Effector CD4-positive, alpha-beta T cell (primary cell): Measurements from ENCODE around the gene CWC22.
"Not testable (repeated sequence)": the region's sequence is repeated elsewhere in the genome, so short reads cannot be mapped to it uniquely, and the experiment has no call there.

Experiments used
- DNase-seq: peaks from one replicate; pipeline ENCODE4 v3.0.0-alpha.2; 2020

The CWC22 gene

GRCh38 chr2:179950391-179950790 lies 56.7 kb downstream of the CWC22 start:
- DNase-seq: no peak

GRCh38 chr2:179949438-179949837 lies 57.7 kb downstream of the CWC22 start:
- DNase-seq: no peak

DNA sequence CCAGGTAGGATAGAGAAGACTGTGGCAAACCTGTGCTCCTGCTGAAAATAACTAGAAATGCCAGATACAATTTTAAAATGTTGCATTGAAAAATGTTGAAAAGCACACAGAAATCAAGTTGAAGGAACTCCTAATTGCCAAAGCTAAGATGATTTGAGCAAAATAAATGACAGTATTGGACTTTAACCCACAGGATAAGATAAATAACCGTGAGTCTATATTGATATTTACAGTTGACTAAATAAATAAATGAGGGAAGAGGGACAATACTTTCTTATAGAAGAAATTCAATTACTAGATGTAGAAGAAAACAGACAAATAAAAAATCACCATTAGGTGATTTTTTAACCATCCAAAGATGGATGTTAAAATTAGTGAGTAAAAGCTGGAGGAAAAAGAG lies 59.0 kb downstream of the CWC22 start:
- no peak for DNase-seq

GRCh38 chr2:179946810-179947615 lies 60.1 kb downstream of the CWC22 start:
- DNase-seq: no peak

- no peak for DNase-seq
These were observed 60.8 kb downstream of the CWC22 start for GRCh38 chr2:179946346-179946745.

DNA sequence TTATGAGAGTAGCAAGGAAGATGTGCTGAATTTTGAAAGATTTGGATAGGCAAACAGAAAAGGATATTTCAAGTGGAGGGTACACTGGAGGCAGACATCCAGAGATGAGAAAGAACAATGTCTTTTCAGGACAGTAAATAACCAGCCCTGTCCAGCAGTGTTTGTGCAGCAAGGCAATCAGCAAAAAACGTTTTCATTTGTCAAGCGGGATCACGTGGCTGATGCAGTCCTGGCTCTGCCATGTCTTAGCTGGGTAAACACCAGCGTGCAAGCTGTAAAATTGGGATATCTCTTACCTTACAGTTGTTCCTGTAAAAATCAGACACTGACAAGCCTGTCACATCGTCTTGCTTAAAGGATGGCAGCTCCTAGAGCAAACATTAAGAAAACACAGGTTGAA lies 67.8 kb downstream of the CWC22 start:
- no peak for DNase-seq

DNA sequence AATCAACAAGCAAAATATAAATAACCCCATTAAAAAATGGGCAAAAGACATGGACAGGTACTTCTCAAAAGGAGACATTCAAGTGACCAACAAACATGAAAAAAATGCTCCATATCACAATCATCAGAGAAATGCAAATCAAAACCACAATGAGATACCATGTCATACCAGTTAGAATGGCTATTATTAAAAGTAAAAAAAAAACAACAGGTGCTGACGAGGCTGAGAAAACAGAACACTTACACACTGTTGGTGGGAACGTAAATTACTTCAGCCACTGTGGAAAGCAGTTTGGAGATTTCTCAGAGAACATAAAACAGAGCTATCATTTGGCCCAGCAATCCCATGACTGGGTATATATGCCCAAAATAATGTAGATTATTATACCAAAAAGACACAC lies 69.1 kb downstream of the CWC22 start:
- DNase-seq: no peak

DNA sequence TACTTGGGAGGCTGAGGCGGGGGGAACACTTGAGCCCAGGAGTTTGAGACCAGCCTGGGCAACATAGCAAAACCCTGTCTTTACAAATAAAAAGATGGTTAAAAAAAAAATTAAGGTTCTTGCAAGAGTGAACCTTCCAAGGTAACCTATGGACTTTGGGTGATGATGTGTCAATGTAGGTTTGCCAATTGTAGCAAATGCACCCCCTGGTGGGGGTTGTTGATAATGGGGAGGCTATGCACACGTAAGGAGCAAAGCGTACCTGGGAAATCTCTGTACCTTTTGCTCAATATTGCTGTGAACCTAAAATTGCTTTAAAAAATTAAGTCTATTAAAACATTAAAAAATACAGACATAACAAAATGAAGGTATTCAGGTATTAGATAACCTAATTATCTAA lies 70.4 kb downstream of the CWC22 start:
- no peak for DNase-seq

- DNase-seq: no peak
These were observed 71.0 kb downstream of the CWC22 start for GRCh38 chr2:179936141-179936540.

DNA sequence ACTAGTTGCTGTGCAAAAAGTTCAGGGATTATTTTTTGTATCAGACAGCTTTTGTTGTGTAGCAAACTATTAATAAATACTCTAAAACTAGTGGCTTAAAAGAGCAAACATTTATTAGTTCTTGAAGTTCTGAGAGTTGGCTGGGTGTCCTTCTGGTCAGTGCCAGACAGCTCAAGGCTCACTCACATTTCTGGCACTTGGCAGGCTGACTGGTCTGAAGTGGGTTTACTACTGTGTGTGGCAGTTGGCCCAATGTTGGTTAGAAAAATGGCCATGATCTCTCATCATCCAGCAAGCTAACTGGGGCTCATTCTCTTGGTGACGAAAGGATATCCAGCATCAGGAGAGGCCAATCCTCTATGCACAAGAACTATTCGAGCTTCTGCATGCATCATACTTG lies 74.3 kb downstream of the CWC22 start:
- DNase-seq: no peak

GRCh38 chr2:179931502-179931901 lies 75.6 kb downstream of the CWC22 start:
- no peak for DNase-seq

DNA sequence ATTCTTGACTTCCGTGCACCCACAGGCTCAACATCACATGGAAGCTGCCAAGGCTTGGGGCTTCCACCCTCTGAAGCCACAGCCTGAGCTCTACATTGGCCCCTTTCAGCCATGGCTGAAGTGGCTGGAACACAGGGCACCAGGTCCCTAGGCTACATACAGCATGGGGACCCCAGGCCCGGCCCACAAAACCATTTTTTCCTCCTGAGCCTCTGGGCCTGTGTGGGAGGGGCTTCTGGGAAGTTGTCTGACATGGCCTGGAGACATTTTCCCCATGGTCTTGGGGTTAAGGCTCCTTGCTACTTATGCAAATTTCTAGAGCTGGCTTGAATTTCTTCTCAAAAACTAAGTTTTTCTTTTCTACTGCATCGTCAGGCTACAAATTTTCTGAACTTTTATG lies 77.1 kb downstream of the CWC22 start:
- not testable (repeated sequence) for DNase-seq

GRCh38 chr2:179927041-179927440 lies 80.1 kb downstream of the CWC22 start:
- DNase-seq: no peak

DNA sequence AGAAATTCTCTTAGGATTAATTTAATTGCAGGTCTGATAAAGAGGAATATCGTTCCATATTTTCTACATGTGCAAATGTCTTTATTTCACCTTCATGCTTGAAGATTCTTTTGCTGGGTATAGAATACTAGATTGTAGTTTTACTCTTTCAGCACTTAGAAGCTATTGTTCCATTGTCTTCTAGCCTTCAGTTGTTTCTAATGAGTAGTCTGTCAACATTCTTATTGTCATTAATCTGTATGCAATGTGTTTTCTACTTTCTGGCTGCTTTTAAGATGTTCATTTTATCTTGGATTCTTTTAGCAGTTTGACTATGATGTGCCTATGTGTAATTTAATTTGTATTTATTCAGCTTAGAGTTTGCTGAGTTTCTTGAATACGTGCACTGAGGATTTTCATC lies 81.4 kb downstream of the CWC22 start:
- no peak for DNase-seq

GRCh38 chr2:179917272-179917671 lies 89.8 kb downstream of the CWC22 start:
- DNase-seq: no peak

- DNase-seq: no peak
These were observed 91.6 kb downstream of the CWC22 start for GRCh38 chr2:179915395-179915992.

DNA sequence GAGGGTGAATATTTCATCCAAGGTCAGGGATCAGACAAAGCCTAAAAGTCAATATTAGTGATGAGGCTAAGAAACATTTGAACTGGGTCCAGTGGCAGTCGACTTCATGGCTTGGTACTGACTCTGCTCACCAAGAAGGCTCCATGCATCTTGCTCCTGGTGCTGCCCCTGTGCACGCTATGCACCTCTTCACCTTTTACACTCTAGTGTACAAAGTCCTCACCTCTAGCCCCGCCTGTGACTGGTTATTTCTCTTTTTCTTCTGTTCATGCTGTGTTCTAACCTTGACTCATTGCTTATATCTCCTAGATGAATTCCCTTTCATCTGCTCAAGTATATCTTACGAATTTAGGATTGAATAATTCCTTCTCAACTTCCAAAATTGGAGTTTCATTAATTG lies 93.3 kb downstream of the CWC22 start:
- DNase-seq: no peak

DNA sequence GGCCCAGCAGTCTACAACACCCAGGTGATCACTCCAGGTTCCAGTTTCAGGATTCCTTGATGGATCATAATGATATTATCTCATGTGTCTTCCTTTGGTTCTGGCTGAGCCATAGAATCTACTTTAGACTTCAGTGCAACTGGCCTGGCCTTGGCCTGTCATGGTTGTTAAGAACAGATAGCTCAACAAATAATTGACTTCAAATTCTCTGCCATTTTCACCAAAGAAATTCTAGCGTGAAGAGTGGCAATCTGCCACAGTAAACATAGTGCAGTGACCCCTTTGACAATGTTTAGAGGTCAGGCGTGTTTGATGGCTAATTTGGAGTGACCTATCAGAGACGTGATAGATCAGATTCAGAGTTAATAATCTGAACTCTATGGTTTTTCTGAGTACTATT lies 95.5 kb downstream of the CWC22 start:
- DNase-seq: no peak

DNA sequence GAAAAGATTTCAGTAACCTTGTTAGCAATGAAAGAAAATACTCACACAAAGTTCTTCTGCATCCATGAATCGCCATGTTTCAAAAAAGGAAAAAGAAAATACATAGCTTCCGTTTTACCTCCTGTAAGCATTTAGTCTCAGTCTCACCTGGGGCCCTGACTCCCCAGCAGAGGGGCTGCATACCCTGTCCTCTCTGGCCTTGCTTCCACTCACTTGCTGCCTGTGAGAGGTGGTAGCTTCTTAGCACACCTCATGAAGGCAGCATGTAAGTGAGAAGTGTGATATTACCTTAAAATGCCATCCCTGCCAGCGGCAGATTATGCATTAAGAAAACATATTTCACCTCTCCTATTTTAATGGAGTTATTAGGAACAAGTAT lies 96.4 kb downstream of the CWC22 start:
- no peak for DNase-seq

DNA sequence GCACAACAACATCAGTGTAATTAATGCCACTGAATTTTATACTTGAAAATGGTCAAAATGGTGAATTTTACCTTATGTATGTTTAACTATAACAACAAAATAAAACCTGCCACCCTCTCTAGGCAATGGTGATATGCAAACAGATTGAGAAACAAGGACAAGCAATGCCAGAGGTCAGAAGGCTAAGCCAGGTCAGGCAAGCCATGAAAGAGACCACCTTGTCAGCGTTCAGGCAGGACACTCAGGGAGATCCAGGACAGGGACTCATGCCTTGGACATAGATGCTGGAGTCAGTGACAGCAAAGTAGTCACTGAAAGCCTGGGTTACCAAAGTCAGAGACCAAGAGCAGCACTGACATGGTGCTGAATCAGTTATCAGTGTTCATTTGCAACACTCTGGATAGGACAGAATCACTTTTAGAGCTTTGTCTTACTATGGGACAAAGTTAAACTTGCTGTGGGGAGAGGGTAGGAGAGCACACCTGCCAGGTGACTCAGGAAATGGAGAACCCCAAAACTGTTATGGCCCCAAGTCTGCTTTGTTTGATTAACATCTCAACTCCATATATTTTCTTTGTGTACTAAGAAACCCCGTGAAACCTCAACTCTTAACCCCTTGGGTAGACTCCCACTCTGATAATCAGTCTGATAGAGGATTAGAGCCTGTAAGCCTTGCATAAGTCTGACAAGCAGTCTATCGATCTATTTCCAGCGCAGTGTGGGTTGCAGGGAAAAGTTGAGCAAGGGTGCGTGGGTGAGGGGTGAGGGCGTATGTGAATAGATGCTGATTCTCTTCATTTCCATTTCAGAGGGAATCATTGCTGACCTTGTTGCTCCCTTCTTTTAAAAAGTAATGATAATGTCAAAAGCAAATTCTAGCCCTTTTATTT lies 97.0 kb downstream of the CWC22 start:
- DNase-seq: no peak

GRCh38 chr2:179900655-179901054 lies 106.4 kb downstream of the CWC22 start:
- DNase-seq: no peak

- DNase-seq: no peak
These were observed 107.4 kb downstream of the CWC22 start for GRCh38 chr2:179899666-179900065.

DNA sequence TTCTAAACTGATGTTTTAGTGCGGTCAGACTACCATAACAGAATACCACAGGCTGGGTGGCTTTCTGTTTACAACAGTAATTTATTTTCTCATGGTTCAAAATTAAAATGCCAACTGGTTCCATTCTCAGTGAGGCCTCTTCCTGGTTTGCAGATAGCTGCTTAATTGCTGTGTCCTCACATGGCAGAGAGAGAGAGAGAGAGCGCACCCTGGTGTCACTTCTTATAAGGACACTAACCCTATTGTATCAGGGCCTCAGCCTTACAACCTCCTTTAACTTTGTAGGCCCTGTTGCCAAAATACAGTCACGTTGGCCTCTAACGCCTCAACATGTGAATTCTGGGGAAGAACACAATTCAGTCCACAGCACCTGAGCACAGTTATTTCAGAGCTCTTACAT lies 108.2 kb downstream of the CWC22 start:
- no peak for DNase-seq
